IPS-NIHi11 (cell line): Measurements from ENCODE around the gene COL11A2.
A peak's percentile ranks its signal among the peaks of the same experiment; 100 is the strongest.

Source experiments
- DNase-seq: peaks from one replicate; pipeline ENCODE4 v3.0.0; 2012; ENCODE audit warnings: mixed read lengths, low spot score

The COL11A2 gene

DNA sequence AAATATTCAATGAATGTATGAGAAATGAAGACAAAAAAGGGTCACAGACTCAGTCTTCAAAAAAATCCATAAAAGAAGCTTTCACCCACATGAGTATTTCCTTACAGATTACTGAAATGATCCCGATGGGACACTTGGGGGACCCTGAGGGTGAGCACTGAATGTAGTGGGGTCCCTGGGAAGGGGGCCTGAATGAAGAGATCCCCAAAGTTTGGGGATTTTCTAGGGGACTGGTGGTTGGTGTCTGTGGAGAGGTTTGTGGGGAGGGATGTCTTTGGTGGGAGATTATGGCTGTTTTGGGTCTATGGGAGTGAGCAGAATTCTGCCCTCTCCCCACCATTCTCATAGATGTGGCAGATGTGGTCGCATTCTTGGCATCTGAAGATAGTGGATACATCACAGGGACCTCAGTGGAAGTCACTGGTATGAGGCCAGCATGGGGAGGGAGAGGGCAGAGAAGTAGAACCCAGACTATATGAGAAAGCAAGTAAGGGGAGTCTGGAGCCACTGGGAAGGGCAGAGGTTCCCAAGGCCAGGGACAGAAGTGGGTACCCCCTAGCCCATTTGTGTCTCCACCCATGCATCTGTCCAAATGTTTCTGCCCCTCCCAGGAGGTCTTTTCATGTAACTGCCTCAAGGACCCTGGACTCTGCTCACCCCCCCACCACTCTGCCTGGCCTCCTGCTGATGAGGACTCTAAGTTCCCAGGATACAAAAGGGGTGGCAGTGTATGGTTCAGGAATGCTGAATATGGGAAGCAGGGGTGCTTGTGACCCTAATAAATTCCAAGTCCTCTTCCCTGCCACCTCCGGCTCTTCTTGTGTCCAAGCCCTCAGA lies 14.0 kb upstream of the COL11A2 start:
- no peak for DNase-seq

DNA sequence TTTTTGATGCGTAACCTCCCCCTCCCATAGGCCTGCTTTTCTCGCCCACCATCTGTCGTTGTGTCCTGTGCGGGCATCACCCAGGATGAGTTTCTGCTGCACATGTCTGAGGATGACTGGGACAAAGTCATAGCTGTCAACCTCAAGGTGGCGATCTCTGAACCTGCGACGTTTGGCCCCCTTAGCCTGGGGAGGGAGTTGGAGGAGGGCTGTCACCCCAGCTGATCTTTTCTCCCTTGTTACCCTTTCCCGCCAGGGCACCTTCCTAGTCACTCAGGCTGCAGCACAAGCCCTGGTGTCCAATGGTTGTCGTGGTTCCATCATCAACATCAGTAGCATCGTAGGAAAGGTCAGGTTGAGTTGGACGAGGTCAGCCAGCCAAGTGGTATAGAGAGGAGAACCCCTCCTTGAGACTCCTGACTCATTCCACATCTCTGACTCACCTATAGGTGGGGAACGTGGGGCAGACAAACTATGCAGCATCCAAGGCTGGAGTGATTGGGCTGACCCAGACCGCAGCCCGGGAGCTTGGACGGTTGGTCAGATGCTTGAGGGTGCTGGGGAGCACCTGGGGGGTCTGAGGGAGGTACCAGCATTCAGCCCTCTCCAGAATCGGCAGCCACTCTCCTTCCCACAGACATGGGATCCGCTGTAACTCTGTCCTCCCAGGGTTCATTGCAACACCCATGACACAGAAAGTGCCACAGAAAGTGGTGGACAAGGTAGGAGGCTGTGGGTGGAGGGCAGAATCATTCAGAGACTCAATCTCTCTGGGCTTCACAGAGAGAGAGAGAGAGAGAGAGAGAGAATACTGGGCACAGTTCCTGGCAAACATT lies 13.1 kb upstream of the COL11A2 start:
- no peak for DNase-seq

DNA sequence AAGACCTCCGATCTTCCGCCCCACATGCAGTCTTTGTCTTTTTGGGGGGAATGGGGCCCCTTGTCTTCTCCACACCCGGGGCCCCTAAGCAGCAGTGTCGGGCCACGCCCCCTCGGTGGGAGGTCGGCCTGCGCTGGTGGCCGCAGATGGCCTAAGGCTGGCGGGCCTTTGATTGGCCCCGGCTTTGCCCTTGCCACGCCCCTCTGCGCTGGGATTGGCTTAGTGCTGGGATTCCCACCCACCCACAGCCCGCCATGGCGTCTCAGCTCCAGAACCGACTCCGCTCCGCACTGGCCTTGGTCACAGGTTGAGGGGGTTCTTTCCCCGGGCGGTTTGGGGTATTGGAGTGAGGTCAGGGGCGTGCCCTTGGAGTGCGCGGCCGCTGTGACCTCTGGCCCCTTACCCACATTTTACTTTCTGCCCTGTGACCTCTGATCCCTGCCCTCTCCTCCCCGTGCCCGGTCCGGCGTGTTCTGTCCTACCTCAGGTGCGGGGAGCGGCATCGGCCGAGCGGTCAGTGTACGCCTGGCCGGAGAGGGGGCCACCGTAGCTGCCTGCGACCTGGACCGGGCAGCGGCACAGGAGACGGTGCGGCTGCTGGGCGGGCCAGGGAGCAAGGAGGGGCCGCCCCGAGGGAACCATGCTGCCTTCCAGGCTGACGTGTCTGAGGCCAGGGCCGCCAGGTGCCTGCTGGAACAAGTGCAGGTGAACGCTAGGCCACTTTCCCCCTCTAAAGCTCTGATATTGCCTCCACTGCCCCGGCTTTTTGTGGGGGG lies 12.3 kb upstream of the COL11A2 start, which contains the start of gene HSD17B8:
TSS of gene HSD17B8 (plus strand) at position 241 of the 776 bp plus-strand sequence. CDS start at position 255, 14 bp downstream.
- peak; percentile 93 for DNase-seq

DNA sequence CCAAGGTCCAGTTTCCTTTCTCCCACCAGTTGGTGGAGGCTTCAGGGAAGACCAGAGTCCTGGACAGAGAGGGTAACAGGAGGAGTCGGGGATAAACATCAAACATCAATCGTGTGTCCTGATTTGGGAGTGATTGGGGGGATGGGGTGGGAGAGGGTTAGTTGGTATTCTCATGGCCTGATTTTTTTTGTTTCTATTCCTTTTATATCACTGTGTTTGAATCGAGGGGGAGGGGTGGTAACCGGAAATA lies 11.8 kb upstream of the COL11A2 start:
- DNase-seq = no peak

DNA sequence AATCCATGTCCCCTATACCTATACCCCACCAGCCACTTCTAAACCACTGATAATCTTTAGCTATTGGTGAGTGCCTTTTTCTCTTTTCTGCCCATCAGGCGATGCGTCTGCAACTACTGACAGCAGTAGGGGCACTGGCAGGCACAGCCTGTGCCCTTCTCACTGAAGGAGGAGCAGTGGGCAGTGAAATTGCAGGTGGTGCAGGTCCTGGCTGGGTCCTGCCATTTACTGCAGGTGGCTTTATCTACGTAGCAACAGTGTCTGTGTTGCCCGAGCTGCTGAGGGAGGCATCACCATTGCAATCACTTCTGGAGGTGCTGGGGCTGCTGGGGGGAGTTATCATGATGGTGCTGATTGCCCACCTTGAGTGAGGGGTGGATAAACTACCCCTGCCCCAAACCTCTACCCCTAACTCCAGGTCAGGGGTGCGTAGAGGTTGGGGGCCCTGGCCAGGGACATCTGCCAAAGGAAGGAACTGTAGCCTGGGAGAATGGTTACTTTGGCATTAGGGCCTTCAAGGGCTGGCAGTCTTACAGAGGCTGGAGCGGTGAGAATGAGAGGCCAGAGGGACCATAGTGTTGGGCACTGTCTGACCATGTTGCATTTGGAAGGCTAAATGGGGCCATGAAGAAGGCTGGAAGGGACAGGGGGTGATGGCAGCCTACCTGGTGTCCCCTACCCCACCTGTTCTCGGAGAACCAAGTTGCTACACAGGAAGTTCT lies 11.3 kb upstream of the COL11A2 start:
- no peak for DNase-seq

DNA sequence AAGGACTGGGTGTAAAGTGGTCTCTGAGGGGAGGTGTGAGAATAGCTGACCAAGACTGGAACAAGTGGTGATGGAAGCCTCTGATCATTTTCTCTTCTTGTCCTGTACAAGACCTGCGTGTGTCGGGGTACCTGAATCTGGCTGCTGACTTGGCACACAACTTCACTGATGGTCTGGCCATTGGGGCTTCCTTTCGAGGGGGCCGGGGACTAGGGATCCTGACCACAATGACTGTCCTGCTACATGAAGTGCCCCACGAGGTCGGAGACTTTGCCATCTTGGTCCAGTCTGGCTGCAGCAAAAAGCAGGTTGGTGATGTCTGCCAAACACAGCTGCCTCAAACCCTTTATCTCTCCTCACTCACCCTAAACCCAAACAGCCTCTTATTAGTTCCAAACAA lies 10.5 kb upstream of the COL11A2 start:
- DNase-seq = no peak

DNA sequence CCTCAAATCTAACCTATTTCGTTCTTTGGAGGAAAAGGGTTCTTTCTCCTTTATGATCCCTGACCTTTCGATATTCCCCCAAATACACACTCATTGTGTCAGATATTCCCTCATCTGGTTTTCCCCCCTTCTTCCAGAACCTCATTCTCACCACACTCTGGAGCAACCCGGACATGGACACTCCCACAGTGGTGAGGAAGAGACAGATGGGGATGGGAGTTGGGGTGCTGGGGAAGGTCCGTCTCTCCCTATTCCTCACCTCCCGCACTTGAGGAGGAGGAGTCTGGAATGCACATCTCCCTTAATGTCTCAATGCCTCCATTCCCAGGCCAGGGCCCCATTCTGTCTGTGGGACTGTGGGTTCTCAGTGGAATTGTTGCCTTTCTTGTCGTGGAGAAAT lies 9.7 kb upstream of the COL11A2 start:
- no peak for DNase-seq

DNA sequence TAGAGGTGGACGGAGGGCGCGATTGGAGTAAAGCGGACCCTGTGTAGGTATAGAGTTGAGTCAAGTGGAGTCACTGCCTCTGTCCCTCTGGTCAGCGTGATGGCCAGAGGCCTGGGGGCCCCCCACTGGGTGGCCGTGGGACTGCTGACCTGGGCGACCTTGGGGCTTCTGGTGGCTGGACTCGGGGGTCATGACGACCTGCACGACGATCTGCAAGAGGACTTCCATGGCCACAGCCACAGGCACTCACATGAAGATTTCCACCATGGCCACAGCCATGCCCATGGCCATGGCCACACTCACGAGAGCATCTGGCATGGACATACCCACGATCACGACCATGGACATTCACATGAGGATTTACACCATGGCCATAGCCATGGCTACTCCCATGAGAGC lies 8.9 kb upstream of the COL11A2 start:
- no peak for DNase-seq

DNA sequence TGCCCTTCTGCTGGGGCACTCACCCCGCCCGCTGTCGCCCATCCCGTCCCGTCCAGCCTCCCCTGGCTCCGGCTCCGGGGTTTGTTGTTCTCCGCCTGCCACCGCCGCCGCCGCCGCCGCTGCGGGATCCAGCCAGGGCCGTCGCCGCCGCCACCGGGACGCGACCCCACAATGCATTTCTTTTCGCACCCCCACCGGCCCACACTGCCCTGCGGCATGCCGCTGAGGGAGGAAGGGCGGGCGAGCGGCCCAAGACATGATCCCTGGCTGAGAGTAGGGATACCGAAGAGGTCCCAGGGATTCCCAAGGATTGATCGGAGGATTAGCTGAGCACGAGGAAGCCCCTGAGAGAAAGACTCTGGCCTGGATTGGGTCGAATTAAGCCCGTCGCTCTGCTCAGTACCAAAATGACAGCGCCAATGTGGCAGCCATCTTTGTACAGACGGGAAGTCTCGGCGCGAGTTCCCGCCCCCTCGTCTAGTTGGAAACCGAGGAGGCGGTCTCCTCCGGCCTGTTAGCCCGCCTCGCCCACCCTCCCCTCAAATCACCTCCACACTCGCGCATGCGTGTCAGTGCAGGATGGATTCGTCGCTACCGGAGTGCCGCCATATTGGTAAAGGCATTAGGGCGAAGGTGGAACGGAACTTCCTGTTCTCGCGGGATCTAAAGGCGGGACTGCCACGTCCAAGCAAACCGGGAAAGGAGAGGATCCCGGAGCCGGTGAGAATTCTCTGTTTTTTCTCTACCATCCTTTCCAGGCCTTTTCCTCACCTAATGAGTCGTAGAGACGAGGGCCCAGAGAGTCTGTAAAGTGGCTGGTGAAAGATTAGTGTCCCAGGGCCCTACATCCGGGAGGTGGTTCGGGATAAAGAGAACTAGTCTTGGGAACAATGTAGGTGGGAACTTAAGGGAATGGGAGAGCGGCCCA lies 8.2 kb upstream of the COL11A2 start, which contains the start of the genes RXRB and SLC39A7:
TSS of gene RXRB (minus strand) at position 447 of the 928 bp plus-strand sequence. CDS start at position 258, 189 bp downstream.
TSS of gene SLC39A7 (plus strand) at position 649 of the 928 bp plus-strand sequence. CDS start 379 bp downstream, outside the sequence.
- DNase-seq = peak; percentile 91

DNA sequence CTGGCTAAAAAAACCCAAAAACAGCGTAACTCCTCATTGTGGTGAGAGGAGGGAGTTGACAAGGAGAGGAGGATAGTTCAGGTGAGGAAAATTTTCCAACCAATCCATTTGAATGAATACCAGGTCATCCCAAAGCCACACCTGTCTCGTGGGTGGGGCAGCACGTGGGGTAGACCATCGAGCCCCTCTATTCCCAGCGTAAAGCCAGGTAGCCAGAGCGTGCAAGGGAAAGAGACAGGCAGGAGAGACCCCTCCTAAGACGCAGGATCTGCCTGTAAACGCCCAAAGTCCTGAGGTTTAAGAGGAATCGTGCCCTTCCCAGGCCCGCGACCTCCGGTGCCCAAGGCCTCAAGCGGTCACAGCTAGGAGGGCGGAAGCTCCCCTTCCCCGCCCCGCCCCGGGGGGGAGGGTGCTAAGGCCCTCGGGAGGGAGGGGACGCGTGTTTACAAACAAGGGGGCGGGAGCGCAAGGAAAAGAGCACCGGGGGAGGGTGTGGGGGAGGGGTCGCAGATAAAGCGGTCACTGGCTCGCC lies 7.5 kb upstream of the COL11A2 start:
- peak; percentile 85 for DNase-seq

DNA sequence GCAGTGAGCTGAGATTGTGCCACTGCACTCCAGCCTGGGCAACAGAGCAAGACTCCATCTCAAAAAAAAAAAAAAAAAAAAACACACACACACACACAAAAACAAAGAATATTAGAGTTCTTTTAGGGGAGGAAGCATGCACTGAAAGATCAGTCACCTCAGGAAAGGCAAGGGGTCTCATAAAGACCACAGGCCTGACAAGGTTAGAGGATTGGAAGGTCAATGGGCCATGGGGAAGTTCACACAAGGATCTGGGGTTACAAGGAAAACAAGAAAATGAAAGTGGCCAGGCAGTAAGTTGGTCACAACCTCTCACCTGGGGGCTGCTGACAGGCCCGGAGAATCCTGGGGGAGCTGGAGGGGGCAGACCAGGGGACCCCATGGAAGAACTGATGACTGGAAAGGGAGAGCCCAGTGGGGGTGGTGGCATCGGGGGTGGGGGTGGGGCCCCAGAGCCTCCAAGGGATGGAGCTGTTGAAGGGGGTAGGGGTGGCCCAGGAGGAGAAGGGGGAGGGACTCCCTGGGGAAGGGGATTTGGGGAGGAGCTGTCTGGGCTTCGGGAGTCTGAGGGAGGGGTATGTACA lies 6.7 kb upstream of the COL11A2 start:
- DNase-seq = no peak

DNA sequence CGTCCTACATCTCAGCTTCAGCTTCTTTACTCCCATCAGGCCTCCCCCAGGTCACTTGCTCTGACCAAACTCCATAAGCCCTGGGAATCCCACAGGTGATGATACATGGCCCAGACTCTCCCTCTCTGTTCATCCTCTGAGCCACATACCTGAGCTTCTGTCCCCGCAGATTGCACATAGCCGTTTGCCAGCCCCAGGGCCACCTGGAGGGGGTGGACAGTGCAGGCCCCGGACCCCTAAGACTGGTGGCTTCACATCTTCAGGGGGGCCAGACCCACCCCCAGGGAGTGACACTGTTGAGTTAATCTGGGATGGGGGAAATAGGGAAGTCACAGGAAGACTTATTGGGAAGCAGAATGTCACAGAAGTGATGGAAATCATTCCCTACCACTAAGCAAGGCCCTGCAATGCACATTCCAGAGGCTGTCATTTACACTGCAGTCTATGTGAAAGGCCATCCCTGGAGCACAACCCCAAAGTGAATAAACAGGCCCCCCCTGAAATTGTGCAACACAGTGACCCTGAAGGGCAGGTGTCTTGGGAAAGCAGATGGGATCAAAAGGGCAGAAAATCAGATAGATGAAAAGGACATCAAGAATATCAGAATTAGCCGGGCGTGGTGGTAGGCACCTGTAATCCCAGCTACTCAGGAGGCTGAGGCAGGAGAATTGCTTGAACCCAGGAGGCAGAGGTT lies 6.0 kb upstream of the COL11A2 start:
- DNase-seq = no peak

DNA sequence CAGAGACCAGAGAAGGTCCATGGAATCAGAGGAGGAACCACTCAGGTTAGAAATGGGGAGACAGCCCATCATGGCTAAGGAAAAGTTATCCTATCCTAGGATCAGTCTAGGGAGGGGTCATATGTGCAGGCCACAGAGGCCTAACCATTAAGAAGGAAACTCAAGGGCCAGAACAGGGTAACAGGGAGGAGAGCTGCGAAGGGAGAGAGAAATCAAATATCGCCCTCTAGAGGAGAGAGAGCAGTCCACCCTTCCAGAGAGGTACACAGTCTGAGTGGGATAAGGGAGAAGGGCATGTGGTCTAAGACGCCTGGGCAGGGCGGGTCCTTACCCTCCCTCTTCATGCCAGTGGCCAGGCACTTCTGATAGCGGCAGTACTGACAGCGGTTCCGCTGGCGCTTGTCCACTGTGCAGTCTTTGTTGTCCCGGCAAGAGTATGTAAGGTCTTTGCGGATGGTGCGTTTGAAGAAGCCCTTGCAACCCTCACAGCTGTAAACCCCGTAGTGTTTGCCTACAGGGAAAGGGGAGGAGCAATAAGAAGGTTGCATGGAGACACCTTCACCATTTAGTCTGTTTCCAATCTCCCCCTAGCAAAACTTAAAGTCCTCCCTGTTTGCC lies 5.3 kb upstream of the COL11A2 start:
- DNase-seq = peak; percentile 77

DNA sequence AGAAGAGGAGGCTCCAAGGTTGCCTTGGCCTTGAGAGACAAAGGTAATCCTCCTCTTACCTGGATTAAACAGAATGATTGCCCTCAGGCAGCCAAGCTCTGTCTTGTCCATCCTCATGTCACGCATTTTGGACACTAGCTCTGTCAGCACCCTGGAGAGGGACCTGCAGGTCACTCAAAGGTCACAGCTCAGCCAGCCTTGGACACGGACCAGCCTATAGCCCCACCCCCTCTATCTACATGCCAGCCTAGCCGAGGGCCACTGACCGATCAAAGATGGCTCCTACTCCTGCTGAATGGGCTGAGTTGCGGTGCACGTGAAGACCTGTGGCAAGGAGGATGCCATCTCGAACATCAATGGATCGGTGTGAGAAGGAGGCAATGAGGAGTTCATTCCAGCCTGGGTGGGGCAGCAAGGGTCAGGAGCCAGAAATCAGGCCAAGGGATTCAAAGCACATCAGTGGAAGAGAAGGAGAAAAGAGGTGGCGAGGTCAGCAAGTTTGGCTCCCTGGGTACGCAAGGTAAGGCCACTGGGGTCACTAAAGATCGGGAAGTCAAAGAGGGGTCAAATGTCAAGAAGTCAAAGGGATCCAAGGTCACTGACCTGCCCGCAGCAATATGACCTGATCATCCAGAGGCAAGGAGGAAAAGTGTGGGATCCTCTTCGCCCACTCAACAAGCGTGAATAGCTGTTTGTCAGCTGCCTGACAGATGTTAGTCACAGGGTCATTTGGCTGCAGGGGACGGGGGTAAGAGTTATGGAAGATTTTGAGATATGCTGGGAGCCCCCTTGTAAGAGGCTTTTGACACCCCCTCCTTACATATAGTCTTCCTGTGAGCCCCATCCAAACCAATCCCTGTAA lies 3.3 kb upstream of the COL11A2 start:
- no peak for DNase-seq

DNA sequence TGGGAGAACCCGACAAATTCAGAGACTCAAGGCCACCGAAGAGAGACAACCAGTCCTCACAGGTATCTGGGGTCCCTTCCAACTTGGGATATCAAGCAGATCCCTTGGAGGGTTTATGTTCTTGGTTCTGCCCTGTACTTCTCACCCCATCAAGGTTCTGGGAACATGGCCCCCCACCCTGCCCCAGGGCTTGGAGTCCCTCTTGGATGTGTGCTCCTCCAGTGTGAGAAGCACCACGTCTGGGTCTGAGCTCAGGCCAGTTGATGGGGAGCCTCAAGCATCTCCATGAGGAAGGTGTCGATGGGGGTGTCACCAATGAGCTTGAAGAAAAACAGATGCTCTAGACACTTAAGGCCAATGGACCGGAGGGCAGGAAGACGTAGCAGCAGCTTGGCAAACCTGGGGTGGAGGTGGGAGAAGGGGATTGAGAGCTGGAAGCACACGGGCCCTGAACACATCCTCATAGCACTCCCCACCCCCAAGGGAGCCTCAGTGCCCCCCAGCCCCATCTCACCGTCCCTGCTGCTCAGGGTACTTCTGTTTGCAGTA lies 2.2 kb upstream of the COL11A2 start:
- no peak for DNase-seq

DNA sequence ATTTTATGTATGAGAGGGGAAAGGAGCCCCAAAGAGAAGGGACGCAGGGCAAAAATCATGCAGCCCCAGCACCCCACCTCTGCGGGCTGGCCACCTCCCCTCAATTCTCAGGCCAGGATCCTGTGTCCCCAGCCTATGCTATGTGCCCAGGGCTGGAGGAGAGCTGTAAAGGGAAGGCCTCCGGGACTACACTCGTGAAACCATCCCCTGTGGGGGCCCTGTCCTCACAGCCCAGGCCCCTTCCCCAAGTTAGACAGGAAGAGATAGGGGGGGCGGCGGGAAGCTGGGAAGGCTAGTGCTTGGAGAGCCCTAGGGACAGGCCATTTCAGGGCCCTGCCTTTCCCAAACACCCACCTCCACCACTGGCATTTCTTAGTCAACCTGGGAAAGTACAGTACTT lies 1.4 kb upstream of the COL11A2 start:
- DNase-seq = no peak
